ENCODE data around the gene TXNRD2. TPM values are rescaled to one million over a fixed set of nuclear protein-coding genes. Genes with fewer than 3 reads are reported as not detected.

TXNRD2 gene
- total RNA-seq, 1 experiment from 2014 or later = 39.9 TPM

Small RNA genes lying within 50 kb of the gene (microRNA-seq; reads per million reads assigned to microRNA genes)
- not detected for gene MIR4761

Other genes starting within 250 kb of the TXNRD2 start
- gene SEPTIN5, start 227.3 kb downstream of the TXNRD2 start, total RNA-seq (2022) = 2.0 and 3.5 TPM in 2 replicates
- gene GP1BB, start 218.3 kb downstream of the TXNRD2 start, total RNA-seq (2022) = 0.37 and 0.83 TPM in 2 replicates
- not detected in 2 replicates for gene TBX1, start 181.0 kb downstream of the TXNRD2 start, total RNA-seq (2022)
- gene GNB1L, start 86.9 kb downstream of the TXNRD2 start, total RNA-seq (2022) = 4.3 and 7.1 TPM in 2 replicates
- gene RTL10, start 86.9 kb downstream of the TXNRD2 start, total RNA-seq (2022) = 16.8 and 20.6 TPM in 2 replicates
- 196 and 208 TPM in 2 replicates for gene COMT, start within 50 bp of the TXNRD2 start, total RNA-seq (2022)
- 7.5 and 11.8 TPM in 2 replicates for gene ARVCF, start 75.0 kb upstream of the TXNRD2 start, total RNA-seq (2022)
- gene TANGO2, start 79.3 kb upstream of the TXNRD2 start, total RNA-seq (2022) = 13.9 and 16.0 TPM in 2 replicates
- 40.8 and 49.1 TPM in 2 replicates for gene DGCR8, start 138.4 kb upstream of the TXNRD2 start, total RNA-seq (2022)
- 126 and 195 TPM in 2 replicates for gene RANBP1, start 174.3 kb upstream of the TXNRD2 start, total RNA-seq (2022)
- gene TRMT2A, start 175.4 kb upstream of the TXNRD2 start, total RNA-seq (2022) = 39.0 and 47.1 TPM in 2 replicates
- gene ZDHHC8, start 190.0 kb upstream of the TXNRD2 start, total RNA-seq (2022) = 43.6 and 44.8 TPM in 2 replicates
- 0.70 and 0.93 TPM in 2 replicates for gene CCDC188, start 209.2 kb upstream of the TXNRD2 start, total RNA-seq (2022)